Keratinocyte (primary cell): ENCODE results near the gene PPP1R3E. TPM values are rescaled to one million over a fixed set of nuclear protein-coding genes. Genes with fewer than 3 reads are reported as not detected.

Source experiments
- DNase-seq: peaks from one replicate; pipeline ENCODE4 v3.0.0-alpha.2; 2011; ENCODE audit warnings: low read depth, missing footprints, low spot score
- FAIRE-seq: peaks from 2 replicates; lab custom pipeline; 2011; peaks lifted over from hg19 to GRCh38; lab: Jason Lieb, UNC
- H2AFZ ChIP-seq: 2 replicates; pipeline ENCODE4 v1.6.0; 2012; ENCODE audit warnings: low read length, control low read depth, inconsistent platforms; ENCODE audit not compliant: control insufficient read depth
- H3K27ac ChIP-seq: 2 replicates; pipeline ENCODE4 v1.5.1; 2011; ENCODE audit warnings: low read length; ENCODE audit not compliant: control insufficient read depth, insufficient read depth
- H3K27me3 ChIP-seq: 3 replicates; pipeline ENCODE4 v1.6.0; 2011; ENCODE audit warnings: low read length; ENCODE audit not compliant: control insufficient read depth, insufficient read depth; ENCODE audit errors: extremely low read depth
- H3K36me3 ChIP-seq, 2 experiments: 2 replicates in 1 of 2; 3 replicates in 1 of 2; pipeline ENCODE4 v1.5.1; 2011; ENCODE audit warnings: low read length in 2 of 2, mild to moderate bottlenecking in 1 of 2; ENCODE audit not compliant: control insufficient read depth in 2 of 2, insufficient read depth in 2 of 2; ENCODE audit errors: extremely low read depth in 1 of 2
- H3K4me1 ChIP-seq: 3 replicates; pipeline ENCODE4 v1.5.1; 2011; ENCODE audit warnings: low read length; ENCODE audit not compliant: control insufficient read depth, insufficient read depth; ENCODE audit errors: extremely low read depth
- H3K4me2 ChIP-seq: 3 replicates; pipeline ENCODE4 v1.6.0; 2011; ENCODE audit warnings: low read depth, low read length; ENCODE audit not compliant: control insufficient read depth, insufficient read depth; ENCODE audit errors: extremely low read depth
- H3K4me3 ChIP-seq, 3 experiments: fragments of 200-600 bp in 1 of 3; sonication (generic) in 1 of 3; 2 replicates in 2 of 3; 3 replicates in 1 of 3; pipeline ENCODE4 v1.5.1; 2011 to 2016; ENCODE audit warnings: low read length in 3 of 3, mild to moderate bottlenecking in 3 of 3, control low read depth in 2 of 3, inconsistent platforms in 1 of 3, low read depth in 1 of 3, mixed read lengths in 1 of 3, mixed run types in 1 of 3, moderate library complexity in 1 of 3; ENCODE audit not compliant: control insufficient read depth in 2 of 3, insufficient read depth in 2 of 3; ENCODE audit errors: extremely low read depth in 1 of 3
- H3K79me2 ChIP-seq: 2 replicates; pipeline ENCODE4 v1.6.0; 2012; ENCODE audit warnings: low read length; ENCODE audit not compliant: control insufficient read depth, insufficient read depth
- H3K9ac ChIP-seq: 3 replicates; pipeline ENCODE4 v1.6.0; 2011; ENCODE audit warnings: low read length; ENCODE audit not compliant: control insufficient read depth, insufficient read depth; ENCODE audit errors: extremely low read depth
- H3K9me1 ChIP-seq: 3 replicates; pipeline ENCODE4 v1.6.0; 2011; ENCODE audit warnings: low read length; ENCODE audit not compliant: control insufficient read depth, insufficient read depth; ENCODE audit errors: extremely low read depth
- H3K9me3 ChIP-seq: 2 replicates; pipeline ENCODE4 v1.5.1; 2012; ENCODE audit warnings: low read depth, low read length; ENCODE audit not compliant: control insufficient read depth
- H4K20me1 ChIP-seq: 3 replicates; pipeline ENCODE4 v1.6.0; 2011; ENCODE audit warnings: low read length; ENCODE audit not compliant: control insufficient read depth, insufficient read depth; ENCODE audit errors: extremely low read depth
- CTCF ChIP-seq, 3 experiments: IDR thresholded peaks in 1 of 3; conservative IDR thresholded peaks in 1 of 3; optimal IDR thresholded peaks in 1 of 3; 2 replicates in 2 of 3; 3 replicates in 1 of 3; pipeline versions ENCODE3 to v1.5.1; 2011; ENCODE audit warnings: low read length in 3 of 3, mild to moderate bottlenecking in 3 of 3, moderate library complexity in 2 of 3, control low read depth in 1 of 3, inconsistent platforms in 1 of 3; ENCODE audit not compliant: insufficient read depth in 2 of 3; ENCODE audit errors: extremely low read depth in 1 of 3
- EZH2 ChIP-seq: IDR thresholded peaks from one replicate; pipeline ENCODE4 v1.6.1; 2012; ENCODE audit warnings: inconsistent platforms, mild to moderate bottlenecking, low read length, moderate library complexity
- dilution Hi-C: fragments of 300-500 bp; cut with MboI; formaldehyde crosslinking; loops from one replicate; pipeline ENCODE4 v1.7.0; 2020; ENCODE audit warnings: low sequenced_read_pairs; ENCODE audit not compliant: extremely low pct_ligation_motif_present
- polyA minus RNA-seq, 3 experiments: library from RNA; depleted of rRNA, polyadenylated mRNA; stranded (reverse); fragments of >200 nt; gene quantifications; 1 replicate in 1 of 3; 2 replicates in 1 of 3; 3 replicates in 1 of 3; pipeline ENCODE4 v1.2.3, GENCODE V29; 2011
- polyA plus RNA-seq, 5 experiments: library from polyadenylated mRNA; depleted of rRNA in 3 of 5; stranded (reverse) in 3 of 5; stranded (forward) in 1 of 5; unstranded in 1 of 5; fragments of >200 nt; gene quantifications; 1 replicate in 1 of 5; 2 replicates in 3 of 5; 3 replicates in 1 of 5; pipeline versions ENCODE4 v1.2.1 to v1.2.3, GENCODE V29; 2011 to 2012; ENCODE audit warnings: missing spikeins in 2 of 5, low read depth in 1 of 5, low replicate concordance in 1 of 5

The PPP1R3E gene
- polyA plus RNA-seq (1.6 to 2.5 TPM (median 1.9 TPM) in 3 replicates), polyA minus RNA-seq (0.95 to 1.4 TPM (median 0.96 TPM) in 3 replicates)
- 0.97 TPM for polyA plus RNA-seq (2011; ENCODE audit: low read depth)
- polyA plus RNA-seq (2011; cell fraction: cytosol; rRNA removed), result 0.55 and 0.56 TPM in 2 replicates
- 8.6 and 11.6 TPM in 2 replicates for polyA plus RNA-seq (2011; cell fraction: nucleus; rRNA removed)
- polyA plus RNA-seq (2012; ENCODE audit: low replicate concordance), result 0.95 and 5.5 TPM in 2 replicates
- polyA minus RNA-seq (2011; cell fraction: cytosol; rRNA and poly(A)+ RNA removed), result 4.8 TPM
- polyA minus RNA-seq (2011; cell fraction: nucleus; rRNA and poly(A)+ RNA removed), result 0.53 and 1.4 TPM in 2 replicates

GRCh38 chr14:23302290-23303225 lies at the start of gene PPP1R3E:
TSS of gene PPP1R3E (minus strand) at chr14:23302859. CDS start at chr14:23302576, 283 bp downstream.
- Histone ChIP-seq H3K9ac (peak within 1 kb of the TSS; percentile 83), H3K4me2 (peak within 1 kb of the TSS; percentile 93), H4K20me1 (no peaks in the 10 kb centered on the region), H3K4me3 (peak within 1 kb of the TSS; percentile 49 to 80 (median 77)), H3K27me3 (no peaks in the 10 kb centered on the region), H2AFZ (peak within 1 kb of the TSS; percentile 95), H3K36me3 (peaks cover 0 to 4% of the 10 kb centered on the region in 2 experiments), H3K9me3 (no peaks in the 10 kb centered on the region), H3K27ac (peak within 1 kb of the TSS; percentile 81), H3K4me1 (peaks cover 42% of the 10 kb centered on the region), H3K9me1 (no peaks in the 10 kb centered on the region), H3K79me2 (peaks cover 9% of the 10 kb centered on the region)
- TF ChIP-seq EZH2 (no peak), CTCF (optimal IDR thresholded peaks at IDR 0.05 in 1 of 3, IDR thresholded peaks at IDR 0.05 in 1 of 3, conservative IDR thresholded peaks at IDR 0.05 in 1 of 3; ENCODE audit: extremely low read depth in 1 of 3, insufficient read depth in 2 of 3, low read length in 3 of 3) (no peak)
- dilution Hi-C loops, result no loop called here
- DNase-seq, result no peak
- FAIRE-seq, result no peak

- peak overlapping the region; percentile 53 for H2AFZ ChIP-seq
- H3K4me3 ChIP-seq, result peak overlapping the region; percentile 38 to 55 (median 40)
- peaks cover 3% of the 10 kb centered on the region for H3K4me1 ChIP-seq
- no peaks in the 10 kb centered on the region for H3K79me2 ChIP-seq
- DNase-seq (no peak), FAIRE-seq (no peak)
- H3K27ac ChIP-seq, result no peak overlapping the region
- H3K9me3 ChIP-seq, result no peaks in the 10 kb centered on the region
- peaks cover 22% of the 10 kb centered on the region for H3K27me3 ChIP-seq
- dilution Hi-C loops, result no loop called here
- no peaks in the 10 kb centered on the region for H3K36me3 ChIP-seq
- no peaks in the 10 kb centered on the region for H4K20me1 ChIP-seq
- no peak overlapping the region for H3K9ac ChIP-seq
- H3K9me1 ChIP-seq, result no peaks in the 10 kb centered on the region
- TF ChIP-seq EZH2, result no peak
- TF ChIP-seq CTCF (optimal IDR thresholded peaks at IDR 0.05 in 1 of 3, IDR thresholded peaks at IDR 0.05 in 1 of 3, conservative IDR thresholded peaks at IDR 0.05 in 1 of 3; ENCODE audit: extremely low read depth in 1 of 3, insufficient read depth in 2 of 3, low read length in 3 of 3), result peak in 1 of 3 experiments; percentile 26
- H3K4me2 ChIP-seq, result peak overlapping the region; percentile 68
Measured at GRCh38 chr14:23351681-23352505, 49.2 kb upstream of the PPP1R3E start.
